Ectodermal cell (in vitro differentiated cells): ENCODE data around the gene HSPB2.

Experiments
- H3K27ac ChIP-seq: 2 replicates; pipeline ENCODE4 v1.7.0; 2013; ENCODE audit warnings: mild to moderate bottlenecking, low read depth, low read length; ENCODE audit not compliant: insufficient read depth, poor library complexity, severe bottlenecking
- H3K27me3 ChIP-seq: 2 replicates; pipeline ENCODE4 v1.7.0; 2013; ENCODE audit warnings: mild to moderate bottlenecking, low read length; ENCODE audit not compliant: insufficient read depth, control insufficient read depth, poor library complexity, severe bottlenecking
- H3K36me3 ChIP-seq: one replicate; pipeline ENCODE4 v1.7.0; 2013; ENCODE audit warnings: low read length; ENCODE audit not compliant: control insufficient read depth, insufficient read depth
- H3K4me1 ChIP-seq: one replicate; pipeline ENCODE4 v1.7.0; 2013; ENCODE audit warnings: low read length; ENCODE audit not compliant: control insufficient read depth, insufficient read depth
- H3K4me3 ChIP-seq: 2 replicates; pipeline ENCODE4 v1.7.0; 2013; ENCODE audit warnings: low read depth, low read length, control low read depth; ENCODE audit not compliant: insufficient read depth
- H3K9me3 ChIP-seq: 2 replicates; pipeline ENCODE4 v1.7.0; 2013; ENCODE audit warnings: mild to moderate bottlenecking, low read length, moderate library complexity; ENCODE audit not compliant: control insufficient read depth
- WGBS, 2 experiments: methylation state at CpG; one replicate each; pipeline ENCODE4 v1.1.7; 2013; ENCODE audit warnings: missing lambda C conversion rate in 2 of 2; 5-methylcytosine and 5-hydroxymethylcytosine counted together

HSPB2 gene

GRCh38 chr11:111913031-111913861, 712 bp downstream of the HSPB2 start:
- H3K27ac ChIP-seq: no peak overlapping the region

DNA sequence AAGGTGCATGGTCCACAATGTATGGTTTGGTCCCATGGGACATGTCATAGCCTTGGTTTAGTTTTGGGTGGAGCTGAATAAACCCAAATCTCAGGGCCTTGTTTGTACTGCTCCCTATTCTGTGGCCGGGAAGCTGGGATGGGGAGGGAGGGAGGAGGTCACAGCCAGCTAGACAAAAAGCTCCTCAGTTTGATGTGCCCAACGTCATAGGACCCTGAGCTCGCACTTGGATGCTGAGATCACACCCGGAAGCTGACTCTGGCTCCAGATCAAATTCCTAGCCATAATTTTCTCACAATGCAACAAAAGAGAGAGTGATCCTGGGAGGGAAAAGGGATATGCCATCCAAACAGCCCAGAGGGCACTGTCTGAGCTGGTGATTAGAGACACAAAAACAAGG, 1.5 kb downstream of the HSPB2 start:
- WGBS, 2 experiments: 88% methylated on average over 4 of the region's 4 CpGs
- Histone ChIP-seq H3K9me3 (no peaks in the 10 kb centered on the region), H3K4me1 (peaks cover 14% of the 10 kb centered on the region), H3K36me3 (no peaks in the 10 kb centered on the region), H3K4me3 (no peak overlapping the region), H3K27me3 (no peaks in the 10 kb centered on the region), H3K27ac (no peak overlapping the region)

More at GRCh38 chr11:111913031-111913861, 712 bp downstream of the HSPB2 start:
- WGBS, 2 experiments: 88 to 89% methylated on average over 24 of the region's 24 CpGs
- no peak overlapping the region for H3K4me3 ChIP-seq
- H3K4me1 ChIP-seq: peaks cover 14% of the 10 kb centered on the region
- H3K27me3 ChIP-seq: no peaks in the 10 kb centered on the region
- H3K9me3 ChIP-seq: no peaks in the 10 kb centered on the region
- H3K36me3 ChIP-seq: no peaks in the 10 kb centered on the region

GRCh38 chr11:111916768-111917167, 4.2 kb downstream of the HSPB2 start:
- H3K4me1 ChIP-seq: peaks cover 9% of the 10 kb centered on the region
- H3K36me3 ChIP-seq: no peaks in the 10 kb centered on the region
- H3K27ac ChIP-seq: no peak overlapping the region
- H3K27me3 ChIP-seq: no peaks in the 10 kb centered on the region
- no peak overlapping the region for H3K4me3 ChIP-seq
- H3K9me3 ChIP-seq: no peaks in the 10 kb centered on the region
- WGBS, 2 experiments: 95 to 96% methylated on average over 1 of the region's 1 CpG

DNA sequence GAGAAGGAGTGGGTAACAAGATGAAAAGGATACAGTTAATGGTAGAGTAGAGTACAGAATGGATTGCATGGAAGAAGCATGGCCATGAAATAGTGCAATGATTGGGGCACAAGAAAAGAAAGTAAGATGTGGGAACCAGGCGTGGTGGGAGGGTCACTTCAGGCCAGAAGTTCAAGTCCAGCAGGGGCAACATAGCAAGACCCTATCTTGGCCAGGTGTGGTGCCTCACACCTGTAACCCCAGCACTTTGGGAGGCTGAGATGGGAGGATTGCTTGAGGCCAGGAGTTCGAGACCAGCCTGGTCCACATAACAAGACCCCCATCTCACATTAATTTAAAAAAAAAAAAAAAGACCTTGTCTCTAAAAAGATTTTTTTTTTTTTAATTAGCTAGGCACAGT, 4.8 kb downstream of the HSPB2 start:
- Histone ChIP-seq H3K36me3 (no peaks in the 10 kb centered on the region), H3K4me3 (no peak overlapping the region), H3K27ac (no peak overlapping the region), H3K9me3 (no peaks in the 10 kb centered on the region), H3K4me1 (peaks cover 4% of the 10 kb centered on the region), H3K27me3 (no peaks in the 10 kb centered on the region)
- WGBS, 2 experiments: 93 to 98% methylated on average over 1 to 2 of the region's 2 CpGs

GRCh38 chr11:111917788-111918187, 5.3 kb downstream of the HSPB2 start:
- 94 to 96% methylated on average over 3 of the region's 3 CpGs for WGBS, 2 experiments
- Histone ChIP-seq H3K27ac (no peak overlapping the region), H3K9me3 (no peaks in the 10 kb centered on the region), H3K27me3 (no peaks in the 10 kb centered on the region), H3K4me3 (no peak overlapping the region), H3K36me3 (no peaks in the 10 kb centered on the region), H3K4me1 (no peaks in the 10 kb centered on the region)

DNA sequence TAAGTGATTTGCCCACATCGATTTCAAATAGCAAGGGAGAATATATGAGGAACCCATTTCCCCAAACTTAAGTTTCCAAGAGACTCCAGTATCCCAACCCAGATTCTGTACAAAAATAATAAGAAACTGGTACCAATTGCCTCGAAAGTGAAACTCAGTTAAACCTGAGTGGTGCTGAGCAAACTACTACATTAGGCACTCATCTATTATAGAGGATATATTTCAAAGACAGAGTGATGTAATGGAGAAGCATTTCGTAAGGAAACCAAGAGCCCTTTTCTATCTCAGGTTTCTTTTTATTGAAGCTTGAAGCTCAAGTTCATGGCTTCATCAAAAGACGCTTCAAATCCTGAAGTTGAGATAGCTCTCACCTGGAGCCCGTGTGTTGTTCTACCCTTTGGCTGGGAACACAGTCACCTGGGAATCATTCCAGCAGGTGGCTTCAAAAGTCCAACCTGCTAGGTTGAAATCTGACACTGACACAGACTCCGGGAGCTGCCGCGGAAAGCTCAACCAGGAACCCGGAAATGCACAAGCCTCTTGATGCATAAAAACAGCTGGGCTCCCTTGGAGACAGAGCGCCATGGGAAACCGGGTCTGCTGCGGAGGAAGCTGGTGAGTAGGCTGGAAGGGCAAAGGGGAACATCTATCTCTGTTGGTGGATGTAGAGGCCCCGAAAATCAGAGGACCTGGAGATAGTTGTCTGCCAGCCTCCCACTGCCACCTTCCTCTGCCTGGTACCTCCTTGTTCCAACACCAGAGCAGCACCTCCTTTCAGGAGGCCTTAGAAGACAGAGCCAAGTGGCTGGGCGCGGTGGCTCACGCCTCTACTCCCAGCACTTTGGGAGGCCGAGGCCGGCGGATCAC, 6.1 kb downstream of the HSPB2 start, which contains the start of gene C11orf52:
Gene C11orf52 (plus strand): TSS at position 524 of the 867 bp plus-strand sequence. CDS start 60 bp downstream, at position 584.
- Histone ChIP-seq H3K4me1 (peaks cover under 1% of the 10 kb centered on the region), H3K36me3 (no peaks in the 10 kb centered on the region), H3K27me3 (no peaks in the 10 kb centered on the region), H3K27ac (no peak within 1 kb of the TSS), H3K4me3 (no peak within 1 kb of the TSS), H3K9me3 (no peaks in the 10 kb centered on the region)
- 64 to 65% methylated on average over 19 of the region's 19 CpGs for WGBS, 2 experiments

DNA sequence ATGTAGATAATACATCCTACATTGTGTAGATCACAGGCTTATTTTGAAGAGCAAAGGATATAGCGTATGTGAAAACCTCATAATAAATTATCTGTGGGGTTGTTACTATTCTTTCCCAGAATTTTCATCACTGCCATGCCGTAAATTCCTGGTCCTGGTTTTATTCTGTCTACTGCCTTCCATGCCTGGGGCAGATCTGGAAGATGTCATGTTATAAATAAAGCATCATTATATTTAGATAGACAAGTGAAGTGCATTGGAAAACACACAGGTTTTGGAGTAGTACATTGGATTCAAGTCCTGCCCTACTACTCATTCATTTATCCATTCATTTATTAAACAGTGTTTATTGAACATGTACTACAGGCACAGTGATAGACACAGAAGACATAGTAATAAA, 8.4 kb downstream of the HSPB2 start:
- Histone ChIP-seq H3K36me3 (no peaks in the 10 kb centered on the region), H3K4me1 (peaks cover 5% of the 10 kb centered on the region), H3K27ac (no peak overlapping the region), H3K9me3 (no peaks in the 10 kb centered on the region), H3K27me3 (no peaks in the 10 kb centered on the region), H3K4me3 (no peak overlapping the region)
- 90 to 100% methylated on average over 2 of the region's 2 CpGs for WGBS, 2 experiments

DNA sequence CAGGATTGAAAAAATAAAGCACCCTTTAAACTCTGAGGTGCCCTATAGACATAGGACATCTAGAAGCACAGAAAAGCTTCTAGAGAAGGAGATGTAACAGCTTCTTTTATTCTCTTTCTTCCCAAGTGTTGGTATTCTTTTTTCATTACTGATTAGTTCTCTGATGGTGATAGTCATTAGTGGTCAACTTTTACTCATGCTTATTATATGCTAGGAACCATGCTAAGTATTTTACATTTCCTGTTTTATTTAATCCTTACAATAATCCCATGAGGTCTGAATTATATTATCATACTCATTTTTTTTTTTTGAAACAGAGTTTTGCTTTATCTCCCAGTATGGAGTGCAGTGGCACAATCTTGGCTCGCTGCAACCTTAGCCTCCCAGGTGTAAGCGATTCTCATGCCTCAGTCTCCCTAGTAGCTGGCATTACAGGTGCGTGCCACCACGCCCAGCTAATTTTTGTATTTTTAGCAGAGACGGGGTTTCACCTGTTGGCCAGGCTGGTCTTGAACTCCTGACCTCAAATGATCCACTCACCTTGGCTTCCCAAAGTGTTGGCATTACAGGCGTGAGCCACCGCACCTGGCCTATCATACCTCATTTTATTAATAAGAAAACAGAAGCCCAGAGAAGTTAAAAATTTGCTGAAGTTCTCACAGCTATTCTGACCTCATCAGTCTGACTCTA, 9.2 kb downstream of the HSPB2 start:
- H3K27me3 ChIP-seq: no peaks in the 10 kb centered on the region
- H3K4me3 ChIP-seq: no peak overlapping the region
- no peaks in the 10 kb centered on the region for H3K9me3 ChIP-seq
- peaks cover 11% of the 10 kb centered on the region for H3K4me1 ChIP-seq
- no peak overlapping the region for H3K27ac ChIP-seq
- no peaks in the 10 kb centered on the region for H3K36me3 ChIP-seq
- WGBS, 2 experiments: 92 to 93% methylated on average over 7 of the region's 7 CpGs

DNA sequence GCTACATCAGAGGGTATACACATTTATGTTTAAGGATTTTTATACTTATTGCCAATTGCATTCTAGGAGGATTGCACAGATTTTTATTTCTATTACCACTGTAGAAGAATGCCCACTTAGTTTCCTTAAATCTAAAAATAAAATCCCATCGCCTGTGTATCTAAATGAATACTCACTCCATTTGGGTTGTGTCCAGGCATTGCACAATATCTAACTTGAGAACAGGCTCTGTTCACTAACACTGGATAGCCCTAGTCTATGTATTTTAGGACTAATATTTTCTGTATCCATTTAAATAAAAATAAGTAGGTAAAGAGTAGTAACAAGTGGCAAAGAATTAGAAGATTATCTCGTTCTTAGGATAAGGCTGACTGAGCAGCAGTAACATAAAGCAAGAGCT, 10.3 kb downstream of the HSPB2 start:
- H3K27ac ChIP-seq: no peak overlapping the region
- H3K27me3 ChIP-seq: no peaks in the 10 kb centered on the region
- no peak overlapping the region for H3K4me3 ChIP-seq
- H3K4me1 ChIP-seq: peaks cover 11% of the 10 kb centered on the region
- no peaks in the 10 kb centered on the region for H3K36me3 ChIP-seq
- H3K9me3 ChIP-seq: no peaks in the 10 kb centered on the region
- WGBS, 2 experiments: 82 to 85% methylated on average over 2 of the region's 2 CpGs
